NOMO-1 (cell line): ENCODE measurements around the gene RAD17.
"Not testable (repeated sequence)": the region's sequence is repeated elsewhere in the genome, so short reads cannot be mapped to it uniquely, and the experiment has no call there.

ENCODE experiments used
- DNase-seq, 2 experiments: peaks; one replicate each; lab custom pipeline; 2025; ENCODE audit not compliant: unreplicated experiment in 2 of 2; lab: John Stamatoyannopoulos, UW

The RAD17 gene

GRCh38 chr5:69455428-69455988, 85.9 kb downstream of the RAD17 start:
- not testable (repeated sequence) for DNase-seq

DNA sequence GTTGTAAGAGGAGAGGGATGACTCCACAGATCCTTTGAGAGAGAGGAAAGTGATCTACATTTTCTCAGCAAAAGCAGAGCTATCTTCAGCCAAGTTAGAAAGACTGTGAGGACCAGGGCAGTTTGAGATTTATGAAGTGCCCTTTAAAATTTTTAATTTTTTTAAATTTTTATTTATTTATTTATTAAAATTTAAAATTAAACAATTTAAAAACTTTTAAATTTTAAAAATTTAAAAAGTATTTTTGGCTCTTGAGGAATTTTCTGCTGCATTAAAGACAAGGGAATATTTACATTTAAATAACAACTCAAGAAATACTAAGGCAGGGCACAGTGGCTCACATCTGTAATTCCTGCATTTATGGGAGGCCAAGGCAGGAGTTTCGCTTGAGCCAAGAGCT, 92.6 kb downstream of the RAD17 start:
- no peak for DNase-seq
